Muscle of leg (tissue), 11 donors: Measurements from ENCODE around the gene KCNJ9. TPM values are rescaled to one million over a fixed set of nuclear protein-coding genes. Genes with fewer than 3 reads are reported as not detected.

Experiments
- DNase-seq: peaks from one replicate; pipeline ENCODE4 v3.0.0; 2013
- H3K27ac ChIP-seq: one replicate; pipeline ENCODE4 v1.5.1; 2013; ENCODE audit warnings: mild to moderate bottlenecking, low read length, control low read depth
- H3K27me3 ChIP-seq: one replicate; pipeline ENCODE4 v1.6.1; 2013; ENCODE audit warnings: low read length; ENCODE audit not compliant: control insufficient read depth, insufficient read depth
- H3K36me3 ChIP-seq: one replicate; pipeline ENCODE4 v1.6.1; 2013; ENCODE audit warnings: low read length; ENCODE audit not compliant: control insufficient read depth, insufficient read depth
- H3K4me1 ChIP-seq: one replicate; pipeline ENCODE4 v1.6.1; 2013; ENCODE audit warnings: low read length; ENCODE audit not compliant: control insufficient read depth, insufficient read depth
- H3K4me3 ChIP-seq: one replicate; pipeline ENCODE4 v1.5.1; 2013; ENCODE audit warnings: low read length, control low read depth
- H3K9me3 ChIP-seq: replicated peaks from 2 replicates; pipeline ENCODE4 v1.6.1; 2013; ENCODE audit warnings: low read depth, low read length; ENCODE audit not compliant: control insufficient read depth
- WGBS: methylation state at CpG from one replicate; pipeline ENCODE4 v1.1.5; 2013; ENCODE audit warnings: missing lambda C conversion rate; ENCODE audit not compliant: insufficient coverage; 5-methylcytosine and 5-hydroxymethylcytosine counted together
- polyA plus RNA-seq, 8 donors: library from polyadenylated mRNA; unstranded; fragments of 120-200 nt; gene quantifications; one replicate each; pipeline versions ENCODE4 v1.2.1 to v1.2.3, GENCODE V29; 2013; ENCODE audit warnings: inconsistent platforms in 1 of 8, low replicate concordance in 1 of 8; ENCODE audit not compliant: insufficient read length in 8 of 8, insufficient read depth in 1 of 8
- total RNA-seq: library from RNA; stranded (reverse); fragments of 120-200 nt; gene quantifications from one replicate; pipeline ENCODE4 v1.2.4, GENCODE V29; 2013

KCNJ9 gene
- total and polyA plus RNA-seq, 9 donors, result 0.04 to 0.16 (median 0.09) TPM; not detected in 1

GRCh38 chr1:160115545-160116282 is 34.4 kb downstream of the KCNJ9 start, which contains the start of gene ATP1A2:
TSS of gene ATP1A2 (plus strand) at chr1:160115759. CDS start at chr1:160115862, 103 bp downstream.
- Histone ChIP-seq H3K27ac (peak within 1 kb of the TSS; percentile 69), H3K4me1 (peaks cover 77% of the 10 kb centered on the region), H3K36me3 (no peaks in the 10 kb centered on the region), H3K9me3 (no peaks in the 10 kb centered on the region), H3K4me3 (peak within 1 kb of the TSS; percentile 50), H3K27me3 (no peaks in the 10 kb centered on the region)
- WGBS, result 20% methylated on average over 14 of the region's 16 CpGs
- peak; percentile 74 for DNase-seq

GRCh38 chr1:160116283-160117147 is 35.2 kb downstream of the KCNJ9 start:
- H3K9me3 ChIP-seq, result no peaks in the 10 kb centered on the region
- no peaks in the 10 kb centered on the region for H3K27me3 ChIP-seq
- H3K36me3 ChIP-seq, result peaks cover 7% of the 10 kb centered on the region
- peaks cover 72% of the 10 kb centered on the region for H3K4me1 ChIP-seq
- peak; percentile 85 for DNase-seq
- peak overlapping the region; percentile 50 for H3K4me3 ChIP-seq
- peak overlapping the region; percentile 66 for H3K27ac ChIP-seq
- 32% methylated on average over 4 of the region's 12 CpGs for WGBS

DNA sequence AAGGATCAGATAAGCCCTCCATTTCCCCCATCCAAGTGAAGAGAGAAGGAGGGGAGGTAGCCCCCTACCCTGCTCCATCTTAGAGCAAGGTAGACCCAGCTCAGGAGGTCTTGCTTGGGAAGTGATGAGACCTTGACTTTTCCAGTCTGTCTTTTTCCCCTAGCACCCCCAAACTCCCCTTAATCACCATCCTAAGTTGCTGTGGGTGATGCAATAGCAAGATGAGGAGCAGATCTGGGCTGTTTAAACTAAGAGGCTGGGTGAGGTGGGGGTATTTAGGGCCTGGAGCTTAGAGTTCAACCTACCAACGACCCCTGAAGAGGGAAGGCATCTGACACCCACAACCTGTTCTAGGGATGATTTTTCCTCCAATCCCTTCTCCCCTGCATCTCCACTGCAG is 36.0 kb downstream of the KCNJ9 start:
- peaks cover 8% of the 10 kb centered on the region for H3K36me3 ChIP-seq
- peaks cover 66% of the 10 kb centered on the region for H3K4me1 ChIP-seq
- peak overlapping the region; percentile 66 for H3K27ac ChIP-seq
- DNase-seq, result no peak
- H3K27me3 ChIP-seq, result no peaks in the 10 kb centered on the region
- H3K4me3 ChIP-seq, result peak overlapping the region; percentile 50
- H3K9me3 ChIP-seq, result no peaks in the 10 kb centered on the region
- WGBS, result no CpG with 5 or more reads among the region's 1 CpG

GRCh38 chr1:160117709-160118183 is 36.4 kb downstream of the KCNJ9 start:
- H3K4me1 ChIP-seq, result peaks cover 62% of the 10 kb centered on the region
- H3K27ac ChIP-seq, result peak overlapping the region; percentile 20
- H3K36me3 ChIP-seq, result peaks cover 12% of the 10 kb centered on the region

DNA sequence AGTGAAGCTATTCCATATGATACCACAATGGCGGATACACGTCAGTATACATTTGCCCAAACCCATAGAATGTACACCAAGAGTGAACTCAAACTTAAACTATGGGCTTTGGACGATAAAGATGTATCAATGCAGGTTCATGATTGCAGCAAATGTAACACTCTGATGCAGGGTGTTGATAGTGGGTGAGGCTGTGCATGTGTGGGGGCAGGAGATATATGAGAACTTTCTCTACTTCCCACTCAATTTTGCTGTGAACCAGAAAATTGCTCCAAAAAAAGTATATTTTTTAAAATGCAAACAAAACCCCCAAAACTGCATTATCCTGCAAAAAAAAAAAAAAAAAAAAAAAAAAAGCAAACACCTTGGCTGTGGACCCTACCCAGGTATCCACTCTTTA is 37.6 kb downstream of the KCNJ9 start:
- H3K27me3 ChIP-seq, result no peaks in the 10 kb centered on the region
- DNase-seq, result no peak
- WGBS, result no CpG with 5 or more reads among the region's 3 CpGs
- peaks cover 24% of the 10 kb centered on the region for H3K36me3 ChIP-seq
- no peak overlapping the region for H3K27ac ChIP-seq
- H3K4me3 ChIP-seq, result no peak overlapping the region
- H3K4me1 ChIP-seq, result peaks cover 52% of the 10 kb centered on the region
- no peaks in the 10 kb centered on the region for H3K9me3 ChIP-seq

More at GRCh38 chr1:160117709-160118183, 36.4 kb downstream of the KCNJ9 start:
- DNase-seq, result peak; percentile 86
- Histone ChIP-seq H3K4me3 (peak overlapping the region; percentile 50), H3K9me3 (no peaks in the 10 kb centered on the region), H3K27me3 (no peaks in the 10 kb centered on the region)
- no CpG with 5 or more reads among the region's 8 CpGs for WGBS

- WGBS, result no CpG with 5 or more reads among the region's 5 CpGs
- Histone ChIP-seq H3K4me1 (peaks cover 43% of the 10 kb centered on the region), H3K36me3 (peaks cover 38% of the 10 kb centered on the region), H3K27me3 (no peaks in the 10 kb centered on the region), H3K4me3 (no peak overlapping the region), H3K9me3 (no peaks in the 10 kb centered on the region), H3K27ac (no peak overlapping the region)
- DNase-seq, result no peak
These were observed 39.5 kb downstream of the KCNJ9 start for GRCh38 chr1:160120797-160121196.

GRCh38 chr1:160121388-160121787 is 40.0 kb downstream of the KCNJ9 start:
- no CpG with 5 or more reads among the region's 1 CpG for WGBS

DNA sequence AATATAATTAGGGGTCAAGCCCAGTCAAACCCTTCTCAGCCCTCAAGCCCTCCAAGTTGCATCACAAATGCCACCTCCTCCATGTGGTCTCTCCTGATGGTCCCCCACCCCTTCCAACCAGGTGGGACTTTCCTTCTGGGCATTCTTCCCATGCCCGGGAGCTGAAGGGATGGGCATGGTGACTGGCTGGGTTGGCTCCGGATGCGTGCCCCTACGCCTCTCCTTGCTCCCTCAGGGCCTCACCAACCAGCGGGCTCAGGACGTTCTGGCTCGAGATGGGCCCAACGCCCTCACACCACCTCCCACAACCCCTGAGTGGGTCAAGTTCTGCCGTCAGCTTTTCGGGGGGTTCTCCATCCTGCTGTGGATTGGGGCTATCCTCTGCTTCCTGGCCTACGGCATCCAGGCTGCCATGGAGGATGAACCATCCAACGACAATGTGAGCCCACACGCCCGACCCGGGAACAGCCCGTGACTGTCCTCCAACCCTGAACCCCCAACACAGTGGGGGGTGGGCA is 41.7 kb downstream of the KCNJ9 start:
- no peak for DNase-seq
- Histone ChIP-seq H3K4me3 (no peak overlapping the region), H3K27me3 (no peaks in the 10 kb centered on the region), H3K27ac (no peak overlapping the region), H3K36me3 (peaks cover 49% of the 10 kb centered on the region), H3K4me1 (peaks cover 24% of the 10 kb centered on the region), H3K9me3 (no peaks in the 10 kb centered on the region)
- WGBS, result 93% methylated on average over 6 of the region's 16 CpGs

More at GRCh38 chr1:160121388-160121787, 40.0 kb downstream of the KCNJ9 start:
- no peak overlapping the region for H3K4me3 ChIP-seq
- no peak overlapping the region for H3K27ac ChIP-seq
- no peak for DNase-seq
- peaks cover 40% of the 10 kb centered on the region for H3K36me3 ChIP-seq
- H3K4me1 ChIP-seq, result peaks cover 37% of the 10 kb centered on the region
- no peaks in the 10 kb centered on the region for H3K27me3 ChIP-seq
- H3K9me3 ChIP-seq, result no peaks in the 10 kb centered on the region

DNA sequence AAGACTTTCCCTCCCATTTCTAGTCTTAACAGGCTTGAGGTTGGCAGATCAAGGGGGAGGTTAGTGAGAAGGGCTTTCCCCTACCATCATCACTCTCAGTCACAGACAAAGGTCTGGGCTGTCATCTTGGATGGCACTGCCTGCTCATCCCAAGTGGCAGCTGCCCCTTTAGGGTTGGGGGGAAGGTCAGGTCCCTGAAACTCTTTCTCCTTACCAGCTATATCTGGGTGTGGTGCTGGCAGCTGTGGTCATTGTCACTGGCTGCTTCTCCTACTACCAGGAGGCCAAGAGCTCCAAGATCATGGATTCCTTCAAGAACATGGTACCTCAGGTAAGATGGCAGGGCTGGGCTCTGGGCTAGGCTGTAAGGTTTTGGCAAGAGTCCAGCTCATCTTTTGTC is 42.4 kb downstream of the KCNJ9 start:
- peaks cover 56% of the 10 kb centered on the region for H3K36me3 ChIP-seq
- DNase-seq, result no peak
- H3K27me3 ChIP-seq, result no peaks in the 10 kb centered on the region
- no peak overlapping the region for H3K4me3 ChIP-seq
- no peaks in the 10 kb centered on the region for H3K9me3 ChIP-seq
- no peak overlapping the region for H3K27ac ChIP-seq
- peaks cover 17% of the 10 kb centered on the region for H3K4me1 ChIP-seq
